NCI-H2171 (cell line): ENCODE measurements around the gene TPRN.
A peak's percentile ranks its signal among the peaks of the same experiment; 100 is the strongest.
"Not testable (repeated sequence)": the region's sequence is repeated elsewhere in the genome, so short reads cannot be mapped to it uniquely, and the experiment has no call there.

Experiments used
- DNase-seq: peaks from one replicate; lab custom pipeline; 2025; lab: John Stamatoyannopoulos, UW

The TPRN gene

GRCh38 chr9:137200311-137201204 is at the start of gene TPRN:
Gene TPRN, minus strand, starts transcription at chr9:137200741. Its CDS starts 30 bp downstream, at chr9:137200711.
- DNase-seq = peak; percentile 100

- no peak for DNase-seq
Measured at GRCh38 chr9:137247916-137248175, 47.3 kb upstream of the TPRN start.

- DNase-seq = no peak
Measured at GRCh38 chr9:137247135-137247915, 46.8 kb upstream of the TPRN start.

- DNase-seq = peak; percentile 84
Measured at GRCh38 chr9:137245450-137246421, 45.2 kb upstream of the TPRN start.

- peak; percentile 42 for DNase-seq
Measured at GRCh38 chr9:137244486-137245449, 44.2 kb upstream of the TPRN start.

GRCh38 chr9:137243626-137244485 is 43.3 kb upstream of the TPRN start:
- DNase-seq = no peak

GRCh38 chr9:137243266-137243625 is 42.7 kb upstream of the TPRN start:
- DNase-seq = not testable (repeated sequence)

GRCh38 chr9:137242269-137243203 is 42.0 kb upstream of the TPRN start:
- no peak for DNase-seq

GRCh38 chr9:137241490-137242268 is 41.1 kb upstream of the TPRN start:
- no peak for DNase-seq

- DNase-seq = peak; percentile 100
Measured at GRCh38 chr9:137240841-137241489, 40.4 kb upstream of the TPRN start, which contains the start of gene TUBB4B. Gene TUBB4B, plus strand, starts transcription at chr9:137241287. Its CDS starts 74 bp downstream, at chr9:137241361.

GRCh38 chr9:137240318-137240840 is 39.8 kb upstream of the TPRN start:
- DNase-seq = peak; percentile 85

- DNase-seq = not testable (repeated sequence)
Measured at GRCh38 chr9:137239541-137240200, 39.1 kb upstream of the TPRN start.

- no peak for DNase-seq
Measured at GRCh38 chr9:137237759-137238726, 37.5 kb upstream of the TPRN start.

GRCh38 chr9:137236936-137237421 is 36.4 kb upstream of the TPRN start:
- no peak for DNase-seq
